GM23338 (cell line): ENCODE measurements around the gene MAD2L2. TPM values are rescaled to one million over a fixed set of nuclear protein-coding genes. Genes with fewer than 3 reads are reported as not detected.

Experiments used
- ATAC-seq: fragments of 200-7000 bp; cut with Tn5 transposase; 3 replicates; pipeline ENCODE4 v1.9.1; 2020
- DNase-seq: peaks from one replicate; pipeline ENCODE4 v3.0.0-alpha.2; 2015; ENCODE audit warnings: low spot score
- H2AFZ ChIP-seq: fragments of 200-600 bp; sonication (generic); 2 replicates; pipeline ENCODE4 v1.8.0; 2016; ENCODE audit warnings: antibody characterized with exemption, mild to moderate bottlenecking, moderate library complexity
- H3F3A ChIP-seq: fragments of 200-600 bp; sonication (generic); replicated peaks from 2 replicates; pipeline ENCODE4 v1.8.0; 2017; ENCODE audit warnings: antibody characterized with exemption, mixed run types, low read depth
- H3K27ac ChIP-seq: fragments of 200-600 bp; sonication (generic); 2 replicates; pipeline ENCODE4 v1.6.1; 2016; ENCODE audit warnings: low read depth
- H3K27me3 ChIP-seq: fragments of 200-600 bp; sonication (generic); 2 replicates; pipeline ENCODE4 v1.8.0; 2016; ENCODE audit warnings: mild to moderate bottlenecking, mixed run types, moderate library complexity; ENCODE audit not compliant: insufficient read depth
- H3K36me3 ChIP-seq: fragments of 200-600 bp; sonication (generic); 2 replicates; pipeline ENCODE4 v1.8.0; 2016; ENCODE audit warnings: mild to moderate bottlenecking; ENCODE audit not compliant: insufficient read depth
- H3K4me1 ChIP-seq: fragments of 200-600 bp; sonication (generic); 2 replicates; pipeline ENCODE4 v1.8.0; 2016; ENCODE audit warnings: mild to moderate bottlenecking, moderate library complexity; ENCODE audit not compliant: insufficient read depth
- H3K4me2 ChIP-seq: fragments of 200-600 bp; sonication (generic); 2 replicates; pipeline ENCODE4 v1.7.1; 2017; ENCODE audit warnings: mixed run types
- H3K4me3 ChIP-seq: fragments of 200-600 bp; sonication (generic); 2 replicates; pipeline ENCODE4 v1.6.1; 2016; ENCODE audit warnings: mixed run types
- H3K79me2 ChIP-seq: fragments of 200-600 bp; sonication (generic); replicated peaks from 2 replicates; pipeline ENCODE4 v1.8.0; 2017; ENCODE audit warnings: mild to moderate bottlenecking; ENCODE audit not compliant: insufficient read depth
- H3K9me2 ChIP-seq: fragments of 200-600 bp; sonication (generic); 2 replicates; pipeline ENCODE4 v1.8.0; 2017; ENCODE audit not compliant: insufficient read depth
- H4K20me1 ChIP-seq: fragments of 200-600 bp; sonication (generic); replicated peaks from 2 replicates; pipeline ENCODE4 v1.8.0; 2017; ENCODE audit warnings: mild to moderate bottlenecking; ENCODE audit not compliant: insufficient read depth
- H3K27ac Mint-ChIP-seq: 2 replicates; pipeline ENCODE4 v1.8.0; 2020; ENCODE audit warnings: inconsistent platforms, mild to moderate bottlenecking, moderate library complexity, mixed read lengths
- H3K27me3 Mint-ChIP-seq: 3 replicates; pipeline ENCODE4 v1.8.0; 2022; ENCODE audit warnings: low read depth, mild to moderate bottlenecking, moderate library complexity, mixed read lengths, inconsistent platforms; ENCODE audit not compliant: insufficient read depth, poor library complexity
- H3K36me3 Mint-ChIP-seq: 3 replicates; pipeline ENCODE4 v1.8.0; 2021; ENCODE audit warnings: low read depth, mild to moderate bottlenecking, inconsistent platforms, moderate library complexity, mixed read lengths
- H3K4me1 Mint-ChIP-seq: 3 replicates; pipeline ENCODE4 v1.8.0; 2020; ENCODE audit warnings: mild to moderate bottlenecking, inconsistent platforms, mixed read lengths
- H3K4me3 Mint-ChIP-seq: 3 replicates; pipeline ENCODE4 v1.8.0; 2021; ENCODE audit warnings: moderate library complexity, mild to moderate bottlenecking, inconsistent platforms, mixed read lengths
- H3K9me3 Mint-ChIP-seq: 3 replicates; pipeline ENCODE4 v1.8.0; 2020; ENCODE audit warnings: moderate library complexity, mild to moderate bottlenecking, inconsistent platforms, mixed read lengths
- CREB1 ChIP-seq: fragments of 250-450 bp; sonication (Bioruptor Pico); IDR thresholded peaks from 2 replicates; pipeline ENCODE4 v1.5.0; 2020; ENCODE audit warnings: low read depth, mild to moderate bottlenecking, moderate library complexity
- EZH2 ChIP-seq: fragments of 200-600 bp; sonication (generic); IDR thresholded peaks from one replicate; pipeline ENCODE4 v1.8.0; 2017; ENCODE audit warnings: antibody characterized with exemption, mild to moderate bottlenecking, low read depth; ENCODE audit not compliant: unreplicated experiment
- EZH2phosphoT487 ChIP-seq: fragments of 200-600 bp; sonication (generic); IDR thresholded peaks from one replicate; pipeline ENCODE4 v1.8.1; 2018; ENCODE audit warnings: antibody characterized with exemption; ENCODE audit not compliant: unreplicated experiment
- JUNB ChIP-seq: IDR thresholded peaks from one replicate; pipeline ENCODE4 v1.6.1; 2016; ENCODE audit warnings: antibody characterized with exemption; ENCODE audit not compliant: unreplicated experiment
- NANOG ChIP-seq: IDR thresholded peaks from 2 replicates; pipeline ENCODE4 v1.6.1; 2016; ENCODE audit warnings: antibody characterized with exemption, borderline replicate concordance
- POLR2AphosphoS5 ChIP-seq: IDR thresholded peaks from 2 replicates; pipeline ENCODE4 v1.6.1; 2016; ENCODE audit warnings: antibody characterized with exemption, low read depth
- REST ChIP-seq: IDR thresholded peaks from one replicate; pipeline ENCODE4 v1.6.1; 2018; ENCODE audit warnings: antibody characterized with exemption; ENCODE audit not compliant: unreplicated experiment
- STAT1 ChIP-seq: IDR thresholded peaks from one replicate; pipeline ENCODE4 v1.6.1; 2016; ENCODE audit warnings: antibody characterized with exemption; ENCODE audit not compliant: unreplicated experiment
- ZNF462 ChIP-seq: fragments of 250-450 bp; sonication (Bioruptor Pico); IDR thresholded peaks from 2 replicates; pipeline ENCODE4 v1.5.0; 2020; ENCODE audit warnings: mild to moderate bottlenecking, moderate library complexity
- polyA plus RNA-seq: library from polyadenylated mRNA; unstranded; fragments of >200 nt; fragmentation: Nextera tagmentation; extraction: Ambion mirVana; gene quantifications from 2 replicates; pipeline ENCODE4 v1.2.1, GENCODE V29; 2016
- total RNA-seq: library from RNA; depleted of rRNA; stranded (reverse); fragments of >200 nt; shearing (Covaris generic); gene quantifications from 2 replicates; pipeline ENCODE4 v1.2.3, GENCODE V29; 2014

The MAD2L2 gene
- total and polyA plus RNA-seq, 2 experiments from 2014 or later, result 498 to 552 TPM

DNA sequence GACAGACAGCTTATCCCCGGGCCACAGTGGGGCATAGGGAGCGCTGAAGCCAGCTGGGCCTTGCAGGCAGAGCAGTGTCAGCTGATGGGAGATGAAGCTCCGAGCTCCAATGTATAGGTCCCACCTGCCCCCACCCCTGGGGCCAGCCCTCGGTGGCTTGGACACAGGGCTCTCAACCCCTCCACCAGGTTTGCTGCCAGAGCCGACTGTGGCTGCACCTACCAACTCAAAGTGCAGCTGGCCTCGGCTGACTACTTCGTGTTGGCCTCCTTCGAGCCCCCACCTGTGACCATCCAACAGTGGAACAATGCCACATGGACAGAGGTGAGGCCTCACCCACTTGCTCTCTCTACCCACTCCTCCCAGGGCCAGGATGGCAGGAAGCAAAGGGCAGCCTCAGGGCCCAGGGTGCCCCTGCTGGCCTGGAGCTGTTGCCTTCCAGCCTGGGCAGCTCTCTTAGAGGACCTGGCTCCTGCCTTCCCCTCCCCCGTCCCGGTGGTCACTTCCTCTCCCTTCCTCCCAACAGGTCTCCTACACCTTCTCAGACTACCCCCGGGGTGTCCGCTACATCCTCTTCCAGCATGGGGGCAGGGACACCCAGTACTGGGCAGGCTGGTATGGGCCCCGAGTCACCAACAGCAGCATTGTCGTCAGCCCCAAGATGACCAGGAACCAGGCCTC is 7.7 kb downstream of the MAD2L2 start (continued):
- TF ChIP-seq ZNF462 (CRISPR knock-in tag), result no peak
- TF ChIP-seq NANOG, result no peak
- TF ChIP-seq STAT1, result no peak
- TF ChIP-seq EZH2, result no peak
- TF ChIP-seq JUNB, result no peak
- no peak for TF ChIP-seq EZH2phosphoT487
- TF ChIP-seq CREB1 (CRISPR knock-in tag), result no peak

GRCh38 chr1:11671544-11672286 is 9.2 kb downstream of the MAD2L2 start:
- Histone ChIP-seq H3K79me2 (peaks cover 5% of the 10 kb centered on the region; the same call in 1 of the 2 replicates), H3K36me3 (peaks cover 28% of the 10 kb centered on the region), H3K4me1 (no peaks in the 10 kb centered on the region), H4K20me1 (peaks cover 15% of the 10 kb centered on the region), H2AFZ (no peak overlapping the region), H3K27me3 (no peaks in the 10 kb centered on the region), H3K4me2 (no peak overlapping the region), H3K4me3 (no peak overlapping the region), H3K9me2 (no peaks in the 10 kb centered on the region), H3K27ac (no peak overlapping the region), H3F3A (peaks cover 46% of the 10 kb centered on the region)
- Mint-ChIP-seq H3K36me3 (peaks cover 86% of the 10 kb centered on the region), H3K4me1 (peaks cover 8% of the 10 kb centered on the region), H3K9me3 (no peaks in the 10 kb centered on the region), H3K27me3 (peaks cover 29% of the 10 kb centered on the region), H3K27ac (no peak overlapping the region), H3K4me3 (no peak overlapping the region)
- TF ChIP-seq POLR2AphosphoS5, result peak; percentile 38; the same call in 1 of the 2 replicates
- no peak for TF ChIP-seq REST
- DNase-seq, result no peak
- no peak; the same call in 2 of the 3 replicates for ATAC-seq
